MCF 10A (cell line): ENCODE results near the gene LTB4R. TPM values are rescaled to one million over a fixed set of nuclear protein-coding genes. Genes with fewer than 3 reads are reported as not detected.
A peak's percentile ranks its signal among the peaks of the same experiment; 100 is the strongest.

Source experiments
- BruUV-seq: library from RNA; stranded (reverse); fragments of 400-500 nt; replicated peaks from 2 replicates; lab custom pipeline; 2021; lab: Mats Ljungman, UMichigan
- CTCF ChIA-PET: fragments of 300-600 bp; sonication (Branson Sonifier 250); formaldehyde crosslinking; extraction: SDS; loops from one replicate; lab custom pipeline; 2021; ENCODE audit warnings: antibody characterized with exemption, inconsistent platforms; lab: Yijun Ruan, JAX
- POLR2A ChIA-PET: fragments of 300-600, 350-650 bp; sonication (Branson Sonifier 250); formaldehyde crosslinking; extraction: SDS; loops from one replicate; lab custom pipeline; 2020; ENCODE audit warnings: antibody characterized with exemption, inconsistent platforms; lab: Yijun Ruan, JAX
- DNase-seq: peaks from one replicate; pipeline ENCODE4 v3.0.0-alpha.2; 2018; ENCODE audit not compliant: unreplicated experiment
- H3K27ac Mint-ChIP-seq: one replicate; pipeline ENCODE4 v1.8.0; 2022; ENCODE audit warnings: mild to moderate bottlenecking, low read depth, mixed read lengths; ENCODE audit not compliant: unreplicated experiment
- H3K27me3 Mint-ChIP-seq: one replicate; pipeline ENCODE4 v1.8.0; 2022; ENCODE audit warnings: mixed read lengths; ENCODE audit not compliant: insufficient read depth, unreplicated experiment
- H3K36me3 Mint-ChIP-seq: one replicate; pipeline ENCODE4 v1.8.0; 2022; ENCODE audit warnings: mild to moderate bottlenecking, moderate library complexity, mixed read lengths; ENCODE audit not compliant: insufficient read depth, unreplicated experiment
- H3K4me1 Mint-ChIP-seq: one replicate; pipeline ENCODE4 v1.8.0; 2022; ENCODE audit warnings: mixed read lengths; ENCODE audit not compliant: insufficient read depth, unreplicated experiment
- H3K4me3 Mint-ChIP-seq: one replicate; pipeline ENCODE4 v1.8.0; 2022; ENCODE audit warnings: mild to moderate bottlenecking, moderate library complexity, mixed read lengths; ENCODE audit not compliant: unreplicated experiment
- H3K9me3 Mint-ChIP-seq: one replicate; pipeline ENCODE4 v1.8.0; 2022; ENCODE audit warnings: mixed read lengths; ENCODE audit not compliant: unreplicated experiment
- intact Hi-C: fragments of 100-400 bp; cut with micrococcal nuclease; formaldehyde crosslinking; loops from 2 replicates; pipeline ENCODE4 v1.14.1; 2022
- total RNA-seq: library from RNA; stranded (reverse); gene quantifications from 2 replicates; pipeline ENCODE4 v1.2.3, GENCODE V29; 2022
- TF ChIP-seq, protein P1 (sequence below): fragments of 200-600 bp; IDR thresholded peaks from one replicate; pipeline ENCODE4 v1.8.0; 2022; ENCODE audit warnings: antibody characterized with exemption, mild to moderate bottlenecking; ENCODE audit not compliant: unreplicated experiment

LTB4R gene
- total RNA-seq, 1 experiment from 2014 or later = 15.8 TPM

GRCh38 chr14:24263848-24264247 is 47.5 kb upstream of the LTB4R start:
- H3K36me3 Mint-ChIP-seq = peaks cover 25% of the 10 kb centered on the region
- H3K27me3 Mint-ChIP-seq = no peaks in the 10 kb centered on the region

DNA sequence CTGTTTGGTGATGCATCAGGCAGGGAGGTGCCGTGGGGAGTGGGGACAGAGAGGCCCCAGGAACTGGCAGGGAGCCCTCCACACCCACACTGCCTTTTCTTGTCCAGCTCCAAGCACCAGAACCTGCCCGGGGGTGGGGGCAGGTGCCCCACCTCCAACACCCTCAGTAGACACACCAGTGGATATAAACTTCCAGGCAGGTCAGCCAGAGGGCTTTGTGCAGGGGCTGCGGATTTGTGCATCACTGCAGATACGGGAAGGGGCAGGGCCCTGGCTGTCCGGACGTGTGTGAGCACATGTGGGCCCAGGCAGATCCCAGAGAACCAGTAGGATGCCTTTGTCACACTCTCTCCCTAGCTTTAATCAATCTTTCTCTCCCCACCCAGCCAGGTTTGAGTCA is 47.0 kb upstream of the LTB4R start:
- BruUV-seq = no TSS peak
- peaks cover 48% of the 10 kb centered on the region for H3K4me1 Mint-ChIP-seq
- TF ChIP-seq, protein P1, sequence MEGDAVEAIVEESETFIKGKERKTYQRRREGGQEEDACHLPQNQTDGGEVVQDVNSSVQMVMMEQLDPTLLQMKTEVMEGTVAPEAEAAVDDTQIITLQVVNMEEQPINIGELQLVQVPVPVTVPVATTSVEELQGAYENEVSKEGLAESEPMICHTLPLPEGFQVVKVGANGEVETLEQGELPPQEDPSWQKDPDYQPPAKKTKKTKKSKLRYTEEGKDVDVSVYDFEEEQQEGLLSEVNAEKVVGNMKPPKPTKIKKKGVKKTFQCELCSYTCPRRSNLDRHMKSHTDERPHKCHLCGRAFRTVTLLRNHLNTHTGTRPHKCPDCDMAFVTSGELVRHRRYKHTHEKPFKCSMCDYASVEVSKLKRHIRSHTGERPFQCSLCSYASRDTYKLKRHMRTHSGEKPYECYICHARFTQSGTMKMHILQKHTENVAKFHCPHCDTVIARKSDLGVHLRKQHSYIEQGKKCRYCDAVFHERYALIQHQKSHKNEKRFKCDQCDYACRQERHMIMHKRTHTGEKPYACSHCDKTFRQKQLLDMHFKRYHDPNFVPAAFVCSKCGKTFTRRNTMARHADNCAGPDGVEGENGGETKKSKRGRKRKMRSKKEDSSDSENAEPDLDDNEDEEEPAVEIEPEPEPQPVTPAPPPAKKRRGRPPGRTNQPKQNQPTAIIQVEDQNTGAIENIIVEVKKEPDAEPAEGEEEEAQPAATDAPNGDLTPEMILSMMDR = no peak
- H3K4me3 Mint-ChIP-seq = no peak overlapping the region
- intact Hi-C loops = no loop called here
- H3K36me3 Mint-ChIP-seq = peaks cover 25% of the 10 kb centered on the region
- ChIA-PET CTCF (interaction anchor here (0.6 to 32.3 kb wide), 7 partner anchors 11 to 704 kb away, joined by 3 to 457 read pairs (median 5); partner anchors contain the start of genes CIDEB, DHRS1, NOP9 and TINF2), POLR2A (interaction anchor here (0.6 to 7.2 kb wide), 16 partner anchors 10 to 150 kb away, joined by 3 to 62 read pairs (median 4); partner anchors contain the start of genes CIDEB, DCAF11, DHRS1 and NOP9)
- H3K9me3 Mint-ChIP-seq = no peaks in the 10 kb centered on the region
- no peaks in the 10 kb centered on the region for H3K27me3 Mint-ChIP-seq
- peak overlapping the region; percentile 83 for H3K27ac Mint-ChIP-seq
- peak; percentile 87 for DNase-seq

More at GRCh38 chr14:24263848-24264247, 47.5 kb upstream of the LTB4R start:
- ChIA-PET POLR2A (interaction anchor here (0.6 to 7.2 kb wide), 14 partner anchors 10 to 150 kb away, joined by 3 to 62 read pairs (median 5); partner anchors contain the start of genes DCAF11, DHRS1, NOP9 and NRL), CTCF (interaction anchor here (0.6 to 32.3 kb wide), 9 partner anchors 11 to 703 kb away, joined by 3 to 457 read pairs (median 4); partner anchors contain the start of genes CIDEB, DHRS1, LTB4R2 and NOP9)
- intact Hi-C loops = no loop called here
- H3K4me3 Mint-ChIP-seq = peak overlapping the region; percentile 28
- H3K4me1 Mint-ChIP-seq = peaks cover 52% of the 10 kb centered on the region
- TF ChIP-seq, protein P1 = no peak
- H3K27ac Mint-ChIP-seq = peak overlapping the region; percentile 83
- DNase-seq = no peak
- no TSS peak for BruUV-seq
- H3K9me3 Mint-ChIP-seq = no peaks in the 10 kb centered on the region

DNA sequence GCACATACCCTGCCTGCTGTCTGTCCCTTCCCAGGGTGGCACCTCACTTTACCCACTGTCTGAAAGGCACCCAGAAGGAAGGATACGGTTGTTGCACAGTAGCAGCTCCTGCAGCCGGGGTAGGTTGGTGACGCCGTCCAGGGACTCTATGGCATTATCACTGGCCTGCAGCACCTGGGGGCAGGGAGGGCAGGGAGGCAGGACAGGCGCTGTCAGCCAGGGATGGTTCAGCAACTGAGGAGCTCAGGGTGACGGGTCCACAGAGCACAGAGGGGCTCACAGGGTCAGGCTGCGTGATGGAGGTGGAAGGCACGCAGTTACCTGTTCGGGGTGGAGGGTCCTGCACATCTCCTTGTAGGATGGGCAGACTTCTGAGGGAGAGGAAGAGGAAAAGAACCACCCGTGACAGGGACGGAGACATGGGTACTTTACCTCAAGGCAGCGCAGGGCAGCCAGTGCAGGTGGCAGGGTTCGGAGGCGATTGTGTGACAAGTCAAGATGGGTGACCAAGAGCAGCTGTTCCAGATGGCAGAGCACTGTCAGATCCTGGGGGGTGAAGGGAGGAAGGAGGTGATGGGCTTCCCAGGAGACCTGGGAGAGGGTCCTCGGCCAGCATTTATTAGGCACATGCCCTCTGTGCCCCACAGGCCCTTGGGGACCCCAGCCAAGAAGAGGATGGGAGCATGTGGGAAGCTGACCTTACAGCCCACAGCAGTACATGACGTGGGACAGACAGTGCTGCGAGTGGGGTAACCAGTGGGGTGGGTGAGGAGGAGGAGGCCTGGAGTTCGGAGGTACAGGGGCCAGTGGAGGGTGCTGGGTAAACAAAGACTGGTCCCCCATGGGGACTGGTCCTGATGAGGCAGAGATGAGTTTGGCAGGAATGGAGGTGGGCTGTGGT is 44.7 kb upstream of the LTB4R start:
- H3K27ac Mint-ChIP-seq = no peak overlapping the region
- H3K4me1 Mint-ChIP-seq = peaks cover 37% of the 10 kb centered on the region
- ChIA-PET POLR2A (interaction anchor here (0.6 to 7.2 kb wide), 5 partner anchors 8 to 31 kb away, joined by 3 to 62 read pairs (median 4); partner anchors contain the start of genes DHRS1, NOP9 and TINF2), CTCF (interaction anchor here (0.7 to 32.3 kb wide), 5 partner anchors 16 to 67 kb away, joined by 3 to 457 read pairs (median 23); partner anchors contain the start of genes CIDEB, DHRS1, NOP9 and TINF2)
- no TSS peak for BruUV-seq
- intact Hi-C loops = no loop called here
- no peak for DNase-seq
- TF ChIP-seq, protein P1 = no peak
- H3K4me3 Mint-ChIP-seq = no peak overlapping the region
- H3K36me3 Mint-ChIP-seq = peaks cover 25% of the 10 kb centered on the region
- H3K27me3 Mint-ChIP-seq = no peaks in the 10 kb centered on the region
- H3K9me3 Mint-ChIP-seq = no peaks in the 10 kb centered on the region
